GM19099 (cell line): ENCODE measurements around the gene DPH2.

ENCODE experiments used
- POLR2A ChIP-seq: IDR thresholded peaks from 3 replicates; pipeline ENCODE4 v1.6.1; 2011; ENCODE audit warnings: low read depth; ENCODE audit not compliant: insufficient read length; ENCODE audit errors: extremely low read depth

DPH2 gene

GRCh38 chr1:43982241-43982640 is 12.4 kb downstream of the DPH2 start:
- TF ChIP-seq POLR2A: no peak

DNA sequence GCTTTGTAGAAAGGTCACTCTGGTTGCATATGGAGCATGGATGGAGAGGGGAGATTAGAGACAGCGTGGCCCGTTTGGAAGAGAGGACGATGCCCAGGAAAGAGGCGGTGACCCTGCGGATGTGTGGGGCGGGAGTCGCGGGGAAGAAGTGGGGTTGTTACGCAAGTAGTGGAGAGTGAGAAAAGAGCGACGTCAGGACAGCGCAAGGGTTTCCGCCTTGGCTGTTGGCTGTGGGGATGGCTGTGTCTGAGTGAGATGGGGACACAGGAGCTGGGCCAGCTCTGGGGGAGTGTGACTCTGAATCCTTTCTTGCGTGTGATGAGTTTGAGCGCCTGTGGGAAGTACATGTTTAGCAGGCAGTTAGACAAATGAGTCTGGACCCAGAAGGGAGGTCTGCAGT is 13.0 kb downstream of the DPH2 start:
- TF ChIP-seq POLR2A: no peak

- TF ChIP-seq POLR2A: no peak
These were observed 13.6 kb downstream of the DPH2 start for GRCh38 chr1:43983253-43983899.

DNA sequence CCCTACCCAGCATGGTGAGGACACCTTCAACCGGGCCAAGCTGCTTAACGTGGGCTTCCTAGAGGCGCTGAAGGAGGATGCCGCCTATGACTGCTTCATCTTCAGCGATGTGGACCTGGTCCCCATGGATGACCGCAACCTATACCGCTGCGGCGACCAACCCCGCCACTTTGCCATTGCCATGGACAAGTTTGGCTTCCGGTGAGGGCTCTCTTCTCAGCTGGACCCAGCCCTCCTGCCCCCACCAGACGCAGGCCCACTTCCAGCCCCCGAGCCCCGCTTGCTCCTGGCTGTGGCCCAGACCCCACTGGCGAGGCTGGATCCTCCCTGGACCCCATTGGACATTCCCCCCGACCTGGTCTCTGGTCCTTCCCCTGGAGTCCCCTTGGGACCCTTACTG is 15.0 kb downstream of the DPH2 start:
- no peak for TF ChIP-seq POLR2A

DNA sequence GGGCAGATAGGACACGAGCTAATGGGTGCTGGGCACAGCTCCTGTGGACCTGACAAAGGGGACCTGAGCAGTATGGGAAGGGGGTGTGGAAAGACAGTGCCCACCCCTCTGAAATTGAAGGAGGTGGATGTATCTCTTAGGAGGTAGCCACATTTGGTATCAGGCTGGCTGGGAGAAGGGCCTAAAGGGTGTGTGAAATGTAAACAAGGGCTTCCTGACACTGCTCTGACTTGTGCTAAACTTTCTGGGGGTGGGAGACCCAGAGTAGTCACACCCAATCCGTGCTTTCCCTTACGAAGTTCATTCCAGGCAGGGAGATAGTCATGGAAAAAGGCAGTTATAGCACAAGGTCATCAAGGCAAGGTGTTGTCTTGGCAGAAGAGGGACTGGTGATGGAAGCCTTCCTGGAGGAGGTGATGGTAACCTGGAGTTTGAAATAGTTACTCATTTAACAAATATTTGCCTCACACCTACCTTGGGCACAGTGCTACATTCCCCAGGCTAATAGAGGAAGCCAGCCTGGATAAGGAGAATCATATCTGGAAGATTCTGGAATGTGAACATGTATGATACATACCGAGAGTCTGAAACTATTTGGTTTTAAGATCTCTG is 16.3 kb downstream of the DPH2 start:
- no peak for TF ChIP-seq POLR2A

GRCh38 chr1:43986712-43987111 is 16.9 kb downstream of the DPH2 start:
- TF ChIP-seq POLR2A: no peak

DNA sequence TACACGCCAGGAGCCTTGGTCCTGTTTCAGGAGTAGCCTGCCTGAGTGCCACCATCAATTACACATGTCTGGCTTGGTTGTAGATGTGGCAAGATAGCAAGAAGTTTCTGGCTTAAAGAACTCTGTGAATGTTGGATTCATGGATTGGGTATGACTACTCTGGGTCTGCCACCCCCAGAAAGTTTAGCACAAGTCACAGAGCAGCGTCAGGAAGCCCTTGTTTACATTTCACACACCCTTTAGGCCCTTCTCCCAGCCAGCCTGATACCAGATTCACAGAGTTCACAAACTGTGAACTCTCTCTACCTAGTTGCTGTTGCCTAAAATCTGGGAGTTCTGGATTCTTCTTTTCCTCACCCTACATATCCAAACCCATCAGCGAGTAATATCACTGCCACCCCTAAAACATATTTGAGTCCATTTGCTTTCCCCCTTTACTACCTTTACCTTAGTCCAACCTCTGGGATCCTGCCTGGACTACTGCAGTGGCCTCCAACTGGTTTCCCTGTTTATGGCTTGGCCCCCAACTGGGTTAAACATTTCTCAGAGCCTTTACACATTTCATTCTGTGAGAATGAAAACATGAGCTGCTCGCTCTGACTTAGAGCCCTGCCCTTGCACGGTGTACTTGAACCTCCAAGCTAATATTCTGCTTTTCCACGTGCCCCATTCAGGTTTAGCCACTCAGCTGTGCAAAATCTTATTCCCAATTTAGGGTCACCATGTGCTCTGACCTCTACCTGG is 17.5 kb downstream of the DPH2 start:
- no peak for TF ChIP-seq POLR2A

- TF ChIP-seq POLR2A: no peak
These were observed 20.7 kb downstream of the DPH2 start for GRCh38 chr1:43990271-43991199.

DNA sequence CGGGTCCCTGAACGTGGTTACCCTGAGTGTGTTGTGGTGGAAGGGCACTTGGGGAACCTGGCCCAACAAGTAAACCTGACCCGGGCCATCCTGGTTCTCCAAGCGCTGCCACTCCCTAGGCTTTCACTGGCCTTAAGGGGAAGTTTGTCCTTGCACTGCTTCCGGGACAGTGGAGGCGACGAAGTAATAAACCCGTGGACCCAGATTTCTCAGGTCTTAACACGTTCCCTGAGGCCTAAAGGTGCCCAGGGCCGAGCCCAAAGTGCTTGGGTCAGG is 21.3 kb downstream of the DPH2 start:
- TF ChIP-seq POLR2A: peak; percentile 22

DNA sequence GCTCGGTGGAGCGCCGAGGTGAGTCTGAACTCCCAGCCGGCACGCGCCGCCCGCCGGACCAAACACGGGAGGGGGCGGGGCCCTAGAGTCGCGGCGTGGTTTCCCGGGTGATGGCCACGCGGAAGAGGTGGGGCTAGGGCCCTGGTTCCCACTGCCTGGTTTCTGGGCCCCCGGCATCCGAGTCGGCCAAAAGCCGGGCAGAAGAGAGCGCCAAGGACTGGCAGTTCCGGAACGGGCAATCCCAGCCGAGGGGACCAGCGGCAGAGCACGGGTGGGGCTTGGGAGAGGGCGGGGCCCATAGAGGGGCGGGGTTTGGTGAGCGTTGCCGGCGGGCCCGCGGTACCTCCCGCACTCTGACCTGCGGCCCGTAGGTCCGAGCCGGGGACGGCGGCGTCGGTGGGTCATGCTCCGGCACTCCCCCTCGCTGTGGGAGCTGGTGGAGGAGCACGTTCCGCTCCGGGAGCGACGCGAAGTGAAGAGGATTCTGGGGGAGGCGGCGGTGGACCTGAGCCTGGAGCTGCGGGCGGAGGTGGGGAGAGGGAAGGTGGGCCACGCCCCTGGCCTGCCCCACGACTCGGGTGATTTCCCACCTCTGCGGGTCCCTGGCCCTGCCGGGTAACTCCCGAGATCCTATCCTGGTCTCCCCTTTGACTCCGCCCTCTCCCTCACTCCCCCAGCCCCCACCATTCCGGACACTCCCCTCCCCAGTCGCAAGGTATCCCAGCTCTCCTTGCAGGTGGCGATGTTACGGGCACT is 21.8 kb downstream of the DPH2 start, which contains the start of gene CCDC24:
Gene CCDC24 (plus strand): TSS at position 124 of the 756 bp plus-strand sequence. CDS start 280 bp downstream, at position 404.
- TF ChIP-seq POLR2A: no peak

DNA sequence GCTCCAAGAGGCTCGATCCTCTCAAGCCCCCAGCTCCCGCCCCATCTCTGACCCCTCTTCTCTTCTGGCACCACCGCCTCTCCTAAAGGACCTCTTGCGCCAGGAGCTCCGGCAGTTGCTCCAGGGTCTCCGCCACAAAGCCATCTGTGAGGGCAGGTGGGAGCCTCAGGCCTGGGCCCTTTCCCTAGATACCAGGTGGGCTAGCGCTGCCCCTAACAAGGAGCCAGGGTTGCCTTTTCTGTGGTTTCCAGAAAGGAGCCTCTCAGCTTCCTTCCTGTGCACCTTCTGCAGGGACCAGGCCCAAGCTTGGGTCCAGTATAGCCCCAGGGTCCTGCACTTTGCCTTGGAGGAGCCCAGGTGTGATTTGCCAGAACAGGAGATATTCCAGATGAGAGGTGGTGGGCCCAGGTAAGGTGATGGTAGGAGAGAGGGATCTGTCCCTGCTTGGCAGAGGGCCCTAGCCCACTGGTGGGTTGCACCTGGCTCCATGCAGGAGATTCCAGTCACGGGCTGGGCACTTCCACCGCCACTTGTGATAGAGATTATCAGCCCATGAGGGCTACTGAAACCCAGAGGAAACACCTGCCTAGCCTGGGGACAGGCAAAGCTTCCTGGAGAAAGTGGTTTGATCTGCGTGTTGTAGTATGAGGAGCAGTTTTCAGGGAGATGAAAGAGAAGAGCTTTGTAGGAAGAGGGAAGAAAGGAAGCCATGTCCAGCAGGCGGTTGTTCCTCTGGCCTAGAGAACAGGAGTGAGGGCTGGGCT is 22.6 kb downstream of the DPH2 start:
- TF ChIP-seq POLR2A: no peak

GRCh38 chr1:43993206-43993914 is 23.6 kb downstream of the DPH2 start:
- no peak for TF ChIP-seq POLR2A

DNA sequence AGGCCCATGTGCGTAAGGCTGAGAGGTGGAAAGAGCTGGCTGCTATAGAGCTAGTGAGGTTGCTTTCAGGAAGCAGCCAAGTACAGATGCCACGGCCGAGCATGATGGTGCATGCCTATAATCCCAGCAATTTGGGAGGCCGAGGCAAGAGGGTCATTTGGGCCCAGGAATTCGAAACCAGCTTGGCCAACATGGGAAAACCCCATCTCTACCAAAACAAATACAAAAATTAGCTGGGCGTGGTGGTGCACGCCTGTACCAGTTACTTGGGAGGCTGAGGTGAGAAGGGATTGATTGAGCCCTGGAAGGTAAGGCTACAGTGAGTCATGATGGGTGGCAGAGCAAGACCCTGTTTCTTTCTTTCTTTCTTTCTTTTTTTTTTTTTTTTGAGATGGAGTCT is 24.3 kb downstream of the DPH2 start:
- TF ChIP-seq POLR2A: no peak
